Activated CD8-positive, alpha-beta memory T cell treated with anti-CD3 and anti-CD28 coated beads, Interleukin-2, amount 50 U/mL, for 4 hours (primary cell): ENCODE data around the gene DENND1A.
"Not testable (repeated sequence)": the region's sequence is repeated elsewhere in the genome, so short reads cannot be mapped to it uniquely, and the experiment has no call there.

Experiments
- DNase-seq: peaks from one replicate; pipeline ENCODE4 v3.0.0-alpha.2; 2020

The DENND1A gene

GRCh38 chr9:123399803-123400378, 530.0 kb downstream of the DENND1A start:
- no peak for DNase-seq

GRCh38 chr9:123398938-123399337, 531.0 kb downstream of the DENND1A start:
- not testable (repeated sequence) for DNase-seq

GRCh38 chr9:123397975-123398374, 532.0 kb downstream of the DENND1A start:
- no peak for DNase-seq

- no peak for DNase-seq
Observed at GRCh38 chr9:123395689-123396511, 534.0 kb downstream of the DENND1A start.

- DNase-seq, result no peak
Observed at GRCh38 chr9:123395276-123395688, 534.6 kb downstream of the DENND1A start.

GRCh38 chr9:123394291-123395235, 535.4 kb downstream of the DENND1A start:
- no peak for DNase-seq

- no peak for DNase-seq
Observed at GRCh38 chr9:123392802-123393201, 537.1 kb downstream of the DENND1A start.

- no peak for DNase-seq
Observed at GRCh38 chr9:123391946-123392345, 538.0 kb downstream of the DENND1A start.

- no peak for DNase-seq
Observed at GRCh38 chr9:123391233-123391632, 538.7 kb downstream of the DENND1A start.

- no peak for DNase-seq
Observed at GRCh38 chr9:123390337-123391135, 539.4 kb downstream of the DENND1A start.

- no peak for DNase-seq
Observed at GRCh38 chr9:123389698-123390097, 540.2 kb downstream of the DENND1A start.

GRCh38 chr9:123389070-123389469, 540.9 kb downstream of the DENND1A start:
- no peak for DNase-seq

- DNase-seq, result no peak
Observed at GRCh38 chr9:123387686-123388085, 542.2 kb downstream of the DENND1A start.

GRCh38 chr9:123383512-123384170, 546.3 kb downstream of the DENND1A start:
- no peak for DNase-seq

GRCh38 chr9:123382653-123383511, 547.0 kb downstream of the DENND1A start:
- DNase-seq, result no peak

GRCh38 chr9:123380852-123381705, 548.8 kb downstream of the DENND1A start:
- no peak for DNase-seq

- no peak for DNase-seq
Observed at GRCh38 chr9:123378956-123379660, 550.8 kb downstream of the DENND1A start.

GRCh38 chr9:123378025-123378424, 551.9 kb downstream of the DENND1A start:
- DNase-seq, result no peak
